ENCODE results near the gene EME1. TPM values are rescaled to one million over a fixed set of nuclear protein-coding genes. Genes with fewer than 3 reads are reported as not detected.

The EME1 gene
- total and polyA plus RNA-seq, 2 of the 13 experiments (the other 11 are each of a cell fraction or from before 2014, with no cell fraction given), result 20.7 to 24.6 TPM

GRCh38 chr17:50426814-50427787 is 54.1 kb downstream of the EME1 start (continued):
- peak; percentile 74; the same call in 1 of the 2 replicates for TF ChIP-seq IRF2 (CRISPR knock-in tag; IDR thresholded peaks at IDR 0.05)
- no peak for TF ChIP-seq PHB2 (IDR thresholded peaks at IDR 0.05; ENCODE audit: partially characterized antibody)
- TF ChIP-seq GZF1 (CRISPR knock-in tag; IDR thresholded peaks at IDR 0.05), result no peak
- TF ChIP-seq CHD2 (IDR thresholded peaks at IDR 0.05; ENCODE audit: low read depth, low read length), result no peak
- no peak for TF ChIP-seq MATR3 (CRISPR knock-in tag; IDR thresholded peaks at IDR 0.05)
- TF ChIP-seq ZNF549 (CRISPR knock-in tag; IDR thresholded peaks at IDR 0.05), result no peak
- TF ChIP-seq ZNF569 (CRISPR knock-in tag; IDR thresholded peaks at IDR 0.05; ENCODE audit: borderline replicate concordance), result no peak
- TF ChIP-seq ZNF343 (CRISPR knock-in tag; IDR thresholded peaks at IDR 0.05), result no peak
- no peak for TF ChIP-seq SRSF4 (IDR thresholded peaks at IDR 0.05; ENCODE audit: low read depth, low read length, poor library complexity, severe bottlenecking)
- no peak for TF ChIP-seq NFE2L1 (CRISPR knock-in tag; IDR thresholded peaks at IDR 0.05; ENCODE audit: borderline replicate concordance)
- 0 out of 2 replicates have a peak, but pooled peaks have one; percentile 14 for TF ChIP-seq PHF21A (CRISPR knock-in tag; IDR thresholded peaks at IDR 0.05)
- peak; percentile 91 for TF ChIP-seq HOMEZ (CRISPR knock-in tag; IDR thresholded peaks at IDR 0.05; ENCODE audit: low read depth)
- TF ChIP-seq ZFP41 (CRISPR knock-in tag; IDR thresholded peaks at IDR 0.05; ENCODE audit: borderline replicate concordance), result 0 out of 2 replicates have a peak, but pooled peaks have one; percentile 20
- TF ChIP-seq YY1 (IDR thresholded peaks at IDR 0.05; ENCODE audit: insufficient read depth, insufficient replicate concordance, low read depth, low read length), result peak; percentile 20
- no peak; the same call in 1 of the 2 replicates for TF ChIP-seq TBX2 (CRISPR knock-in tag; IDR thresholded peaks at IDR 0.05; ENCODE audit: borderline replicate concordance)
- no peak for TF ChIP-seq DDIT3 (CRISPR knock-in tag; IDR thresholded peaks at IDR 0.05)
- TF ChIP-seq MTF1 (CRISPR knock-in tag; IDR thresholded peaks at IDR 0.05), result no peak
- TF ChIP-seq ZNF557 (CRISPR knock-in tag; IDR thresholded peaks at IDR 0.05), result no peak
- no peak for TF ChIP-seq ZNF597 (CRISPR knock-in tag; IDR thresholded peaks at IDR 0.05)
- 0 out of 2 replicates have a peak, but pooled peaks have one; percentile 69 for TF ChIP-seq ZNF713 (CRISPR knock-in tag; IDR thresholded peaks at IDR 0.05)
- TF ChIP-seq ARID3A (IDR thresholded peaks at IDR 0.05; ENCODE audit: low read depth, low read length), result 0 out of 2 replicates have a peak, but pooled peaks have one; percentile 12
- no peak for TF ChIP-seq NBN (conservative IDR thresholded peaks at IDR 0.05)
- TF ChIP-seq IKZF1 (IDR thresholded peaks at IDR 0.05), result no peak
- TF ChIP-seq HDAC1 (CRISPR knock-in tag; IDR thresholded peaks at IDR 0.05), result peak; percentile 17; the same call in 1 of the 2 replicates
- TF ChIP-seq SALL1 (CRISPR knock-in tag; IDR thresholded peaks at IDR 0.05), result peak; percentile 67
- no peak for TF ChIP-seq PCBP2 (optimal IDR thresholded peaks at IDR 0.05; ENCODE audit: low read depth, low read length, poor library complexity, severe bottlenecking)
- TF ChIP-seq MXI1 (IDR thresholded peaks at IDR 0.05; ENCODE audit: borderline replicate concordance, low read depth, low read length), result no peak
